GM18499 (cell line): ENCODE measurements around the gene ZCCHC7.
A peak's percentile ranks its signal among the peaks of the same experiment; 100 is the strongest.
"Not testable (repeated sequence)": the region's sequence is repeated elsewhere in the genome, so short reads cannot be mapped to it uniquely, and the experiment has no call there.

Source experiments
- ATAC-seq: cut with Tn5 transposase; IDR thresholded peaks from one replicate; pipeline ENCODE4 v1.9.1; 2021; ENCODE audit warnings: moderate number of reproducible peaks; ENCODE audit not compliant: insufficient read depth, unreplicated experiment

ZCCHC7 gene

DNA sequence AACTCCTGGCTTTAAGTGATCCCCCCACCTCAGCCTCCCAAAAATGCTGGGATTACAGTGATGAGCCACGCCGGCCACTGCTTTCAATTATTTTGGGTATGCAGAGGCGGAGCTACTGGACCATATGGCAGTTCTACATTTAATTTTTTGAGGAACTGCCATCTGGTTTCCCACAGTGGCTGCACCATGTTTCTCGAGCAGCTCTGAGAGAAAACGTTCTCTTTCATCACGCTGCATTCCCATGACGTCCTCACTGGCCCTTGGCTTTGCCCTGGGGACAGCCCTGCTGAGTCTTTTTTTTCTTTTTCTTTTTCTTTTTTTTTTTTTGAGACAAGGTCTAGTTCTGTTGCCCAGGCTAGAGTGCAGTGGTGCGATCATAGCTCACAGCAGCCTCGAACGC, 266.6 kb downstream of the ZCCHC7 start:
- ATAC-seq: no peak

DNA sequence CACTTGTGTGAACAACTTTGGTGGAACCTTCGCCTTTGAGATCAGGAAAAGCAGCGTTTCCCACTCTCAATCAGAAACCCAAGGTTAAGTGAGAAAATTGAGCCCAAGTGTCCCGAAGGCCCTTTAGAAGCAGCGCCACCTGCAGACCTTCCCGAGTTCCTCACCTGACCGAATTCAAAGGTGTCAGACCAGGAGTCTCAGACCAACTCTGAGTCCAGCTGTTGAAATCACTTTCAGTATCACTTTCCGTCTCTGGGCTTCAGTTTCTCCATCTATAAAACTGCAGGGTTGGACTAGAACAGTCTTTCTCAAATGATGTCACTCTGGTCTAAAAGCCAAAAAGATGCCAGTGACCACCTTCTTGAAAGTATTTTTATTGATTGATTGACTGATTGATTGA, 270.4 kb downstream of the ZCCHC7 start:
- peak; percentile 79 for ATAC-seq

DNA sequence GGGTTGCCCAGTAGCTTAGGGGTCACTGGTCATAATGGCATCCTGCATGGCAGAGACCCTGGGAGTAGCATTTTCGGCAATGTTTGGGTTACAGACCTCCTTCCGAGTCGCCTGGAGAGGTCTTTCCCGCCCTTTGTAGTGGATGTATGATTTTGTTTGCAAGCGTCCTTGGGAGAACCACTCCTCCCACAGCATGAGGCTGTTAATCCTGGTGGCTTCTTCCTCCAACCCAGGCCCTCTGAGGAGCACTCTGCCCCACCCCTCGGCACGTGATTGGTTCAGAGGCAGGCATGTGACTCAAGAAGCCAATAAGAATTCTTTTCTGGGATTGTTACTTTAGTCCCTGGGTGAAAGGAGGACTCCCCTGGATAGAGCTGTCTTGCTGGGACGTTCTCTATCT, 271.9 kb downstream of the ZCCHC7 start:
- no peak for ATAC-seq

DNA sequence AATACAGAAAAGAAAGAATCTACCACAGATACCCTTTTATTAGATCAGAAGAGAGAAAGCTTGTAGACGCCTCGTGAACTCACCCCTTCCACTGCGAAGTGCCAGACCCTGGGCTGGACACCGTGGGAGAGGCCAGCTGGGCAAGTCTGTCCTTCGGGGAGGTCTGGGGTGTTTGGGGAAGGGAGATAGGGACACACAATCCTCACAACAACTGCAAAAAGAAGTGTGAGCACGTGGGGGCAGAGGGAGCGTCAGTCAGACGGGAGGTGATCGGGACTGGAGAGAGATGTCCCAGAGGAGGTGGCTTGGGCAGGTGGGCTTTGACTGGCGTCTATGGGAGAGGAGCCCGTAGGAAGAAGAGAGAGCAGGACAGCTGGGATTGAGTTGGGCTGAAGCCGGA, 274.9 kb downstream of the ZCCHC7 start:
- no peak for ATAC-seq

DNA sequence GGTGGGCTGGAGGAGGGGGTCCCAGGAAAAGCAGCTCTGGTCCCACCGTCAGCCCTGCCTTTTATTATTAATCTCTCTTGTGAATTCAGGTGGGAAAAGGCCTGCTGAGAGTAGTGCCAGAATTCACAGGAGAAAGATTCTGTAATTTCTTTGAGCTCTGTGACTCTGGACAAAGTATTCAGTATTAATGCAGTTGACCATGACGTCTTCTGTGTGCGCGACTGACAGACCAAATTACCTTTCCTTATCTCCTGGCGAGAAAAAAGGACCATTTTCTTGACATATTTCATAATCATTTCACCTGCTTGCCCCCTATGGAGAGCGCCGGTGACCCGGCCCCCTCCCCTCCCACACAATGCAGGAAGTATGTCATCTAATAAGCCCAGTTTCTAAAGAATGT, 275.3 kb downstream of the ZCCHC7 start:
- no peak for ATAC-seq

DNA sequence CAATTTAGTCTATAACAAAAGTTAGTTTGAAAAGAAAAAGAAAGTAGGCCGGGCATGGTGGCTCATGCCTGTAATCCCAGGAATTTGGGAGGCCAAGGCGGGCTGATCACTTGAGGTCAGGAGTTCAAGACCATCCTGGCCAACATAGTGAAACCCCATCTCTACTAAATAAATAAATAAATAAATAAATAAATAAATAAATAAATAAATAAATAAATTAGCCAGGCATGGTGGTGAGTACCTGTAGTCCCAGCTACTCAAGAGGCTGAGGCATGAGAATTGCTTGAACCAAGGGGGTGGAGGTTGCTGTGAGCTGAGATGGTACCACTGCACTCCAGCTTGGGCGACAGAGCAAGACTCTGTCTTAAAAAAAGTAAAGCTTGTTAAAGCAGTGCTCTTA, 277.6 kb downstream of the ZCCHC7 start:
- not testable (repeated sequence) for ATAC-seq

DNA sequence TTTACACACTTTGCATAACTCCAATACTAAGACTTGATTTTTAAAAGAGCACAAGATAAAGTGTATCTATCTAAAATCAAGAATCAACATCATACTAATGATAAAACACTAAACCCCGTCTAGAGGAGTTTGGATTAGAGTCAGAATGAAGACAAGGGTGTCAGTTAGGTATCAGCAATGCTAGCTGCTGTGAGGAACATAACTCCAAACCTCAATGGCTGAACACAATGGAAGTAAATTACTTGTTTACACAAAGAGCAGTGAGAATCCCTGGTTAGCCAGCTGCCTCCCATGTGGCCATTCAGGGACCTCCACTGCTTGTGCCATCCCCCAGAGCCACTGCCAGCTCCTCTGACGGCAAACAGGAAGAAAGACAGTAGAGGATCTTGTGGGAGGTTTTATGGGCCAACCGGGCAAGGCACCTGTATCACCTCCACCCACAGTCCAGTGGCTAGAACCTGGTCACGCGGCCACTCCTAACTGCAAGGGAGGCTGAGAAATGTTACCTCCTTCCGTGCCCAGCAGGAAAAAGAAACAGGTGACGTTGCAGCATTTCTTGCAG, 278.2 kb downstream of the ZCCHC7 start:
- no peak for ATAC-seq

DNA sequence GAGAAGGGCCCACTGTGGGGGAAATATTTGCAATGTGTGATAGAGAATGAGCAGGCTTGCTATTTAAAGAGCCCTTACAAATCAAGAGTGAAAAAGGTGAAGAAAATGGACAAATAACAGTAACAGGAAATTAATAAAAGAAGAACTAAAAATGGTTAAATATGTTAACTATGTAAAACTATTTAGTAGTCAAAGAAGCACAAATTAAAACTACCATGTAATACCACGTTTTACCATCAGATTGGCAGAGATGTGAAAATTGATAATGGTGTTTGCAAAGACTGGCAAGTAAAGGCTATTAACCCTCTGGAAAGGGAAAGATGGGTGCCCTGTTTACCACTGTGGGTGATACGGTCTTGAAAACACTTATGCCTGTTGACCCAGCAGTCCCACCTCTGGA, 279.0 kb downstream of the ZCCHC7 start:
- ATAC-seq: no peak

DNA sequence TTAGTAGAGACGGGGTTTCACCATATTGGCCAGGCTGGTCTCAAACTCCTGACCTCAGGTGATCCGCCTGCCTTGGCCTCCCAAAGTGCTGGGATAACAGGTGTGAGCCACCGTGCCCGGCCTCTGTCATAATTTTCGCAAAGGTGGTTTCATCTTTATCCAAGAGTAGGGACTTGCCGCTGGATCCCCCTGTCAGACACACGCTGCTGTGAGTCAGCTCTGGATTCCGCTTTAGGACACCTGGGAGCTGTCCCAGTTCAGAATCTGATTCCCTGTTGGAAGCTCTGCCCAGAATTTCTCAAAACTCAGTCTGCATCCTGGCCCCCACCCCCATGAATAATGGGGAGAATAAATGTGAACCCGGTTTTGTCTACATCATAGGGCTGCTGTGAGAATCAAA, 284.2 kb downstream of the ZCCHC7 start:
- ATAC-seq: no peak

DNA sequence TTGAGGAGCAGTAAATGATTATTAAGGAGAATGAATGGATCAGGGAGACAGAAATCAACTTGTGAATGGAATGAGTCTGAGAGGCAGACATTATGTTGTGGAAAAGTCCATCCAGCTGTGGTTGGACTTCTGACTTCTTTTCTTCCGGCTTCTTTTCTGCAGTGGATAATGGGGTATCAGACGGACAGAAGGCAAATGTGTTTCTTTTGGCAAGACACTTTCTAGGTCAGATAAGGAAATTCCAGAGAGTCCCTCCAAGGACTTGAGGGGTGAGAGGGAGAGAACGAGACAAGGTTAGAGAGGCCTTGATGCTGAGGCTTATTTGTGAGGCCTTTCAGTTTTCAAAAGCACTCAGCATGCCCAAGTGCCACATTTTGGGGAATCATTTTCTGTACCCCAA, 285.0 kb downstream of the ZCCHC7 start:
- no peak for ATAC-seq

DNA sequence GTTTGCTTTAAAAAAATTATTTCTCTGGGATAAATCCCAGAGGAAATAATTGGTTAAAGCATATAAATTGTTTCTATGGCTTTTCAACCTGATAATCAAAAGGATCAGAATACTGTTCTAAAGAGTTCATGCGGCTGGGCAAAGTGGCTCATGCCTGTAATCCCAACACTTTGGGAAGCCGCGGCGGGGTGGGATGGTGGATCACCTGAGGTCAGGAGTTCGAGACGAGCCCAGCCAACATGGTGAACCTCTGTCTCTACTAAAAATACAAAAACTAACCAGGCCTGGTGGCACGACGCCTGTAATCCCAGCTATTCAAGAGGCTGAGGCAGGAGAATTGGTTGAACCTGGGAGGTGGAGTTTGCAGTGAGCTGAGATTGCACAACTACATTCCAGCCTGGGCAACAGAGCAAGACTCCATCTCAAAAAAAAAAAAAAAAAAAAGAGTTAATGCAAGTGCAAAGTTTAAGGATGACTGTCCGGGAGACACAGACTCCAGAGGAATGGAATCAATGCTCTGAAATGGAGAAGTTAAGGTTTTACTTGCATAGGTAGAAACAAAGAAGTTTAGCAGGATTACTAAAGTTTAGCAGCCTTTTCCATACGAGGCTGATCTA, 285.5 kb downstream of the ZCCHC7 start:
- no peak for ATAC-seq

DNA sequence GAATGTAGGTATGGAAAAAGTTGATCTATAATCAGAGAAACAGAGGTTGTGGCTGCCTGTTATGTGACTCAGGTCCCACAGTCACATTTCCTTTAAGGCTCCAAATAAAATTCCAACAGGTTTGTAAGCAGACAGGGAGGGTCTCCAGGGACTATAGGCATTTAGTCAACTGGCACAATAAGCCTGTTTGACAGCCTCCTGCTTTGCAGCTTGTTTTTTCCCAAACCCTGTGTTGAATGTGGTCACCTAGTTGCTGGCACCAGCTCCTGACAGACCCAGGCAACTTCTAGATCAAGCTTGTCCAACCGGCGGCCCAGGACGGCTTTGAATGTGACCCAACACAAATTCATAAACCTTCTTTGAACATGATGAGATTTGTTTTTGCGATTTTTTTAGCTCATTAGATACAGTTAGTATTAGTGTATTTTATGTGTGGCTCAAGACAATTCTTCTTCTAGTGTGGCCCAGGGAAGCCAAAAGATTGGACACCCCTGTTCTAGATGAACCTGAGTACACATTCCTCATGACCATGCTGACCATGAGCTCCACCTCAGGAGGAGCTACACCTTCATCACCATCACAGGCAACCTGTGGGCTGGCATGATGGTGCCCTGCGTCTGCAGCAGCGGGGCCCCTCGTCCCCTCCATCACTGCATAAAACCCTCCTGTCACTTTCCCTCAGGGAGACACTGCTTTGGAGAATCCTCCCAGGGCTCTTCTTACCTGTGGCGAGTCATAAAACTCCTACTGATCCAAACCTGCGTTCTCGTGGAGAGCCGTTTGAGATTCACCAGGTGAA, 286.4 kb downstream of the ZCCHC7 start:
- ATAC-seq: no peak

DNA sequence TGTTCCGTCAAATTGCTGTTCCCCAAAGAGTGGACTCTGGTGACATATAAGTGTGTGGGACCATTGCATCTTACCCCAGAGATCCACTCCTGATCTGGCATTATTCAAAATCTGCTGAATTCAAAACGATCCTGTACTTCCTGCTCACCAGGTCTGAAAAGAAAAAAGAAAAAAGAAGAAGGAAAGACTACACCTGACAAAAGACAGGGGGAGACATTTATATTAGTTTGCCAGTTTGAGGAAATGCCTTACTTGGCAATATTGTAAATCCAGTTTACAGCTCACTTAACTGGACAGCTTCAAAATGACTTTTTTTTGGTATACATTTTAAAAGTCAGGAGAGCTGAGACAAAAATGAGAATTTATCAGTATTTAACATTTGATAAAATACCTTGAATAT, 287.1 kb downstream of the ZCCHC7 start:
- ATAC-seq: no peak
